ENCODE measurements around the gene OSTC. TPM values are rescaled to one million over a fixed set of nuclear protein-coding genes. Genes with fewer than 3 reads are reported as not detected.

OSTC gene
- total and polyA plus RNA-seq, 2 of the 13 experiments (the other 11 are each of a cell fraction or from before 2014, with no cell fraction given): 208 to 380 TPM

DNA sequence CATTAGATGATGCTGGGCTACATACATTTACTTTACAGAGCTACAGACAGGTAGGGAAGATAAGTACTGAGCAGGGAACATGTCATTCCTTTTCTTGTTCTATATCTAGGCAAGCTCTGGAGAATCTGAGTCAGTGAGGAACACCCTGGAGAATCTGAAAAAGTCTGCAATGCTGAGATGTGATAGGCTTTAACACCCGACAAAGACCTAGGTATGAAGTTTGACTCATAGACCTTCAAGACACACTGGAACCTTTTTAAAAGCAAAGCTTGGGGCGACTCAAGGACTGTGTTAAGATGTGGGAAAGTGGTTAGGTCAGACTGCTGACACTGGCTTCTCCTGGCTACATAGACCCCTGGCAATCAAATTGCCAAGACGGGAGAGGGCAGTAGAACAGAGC lies 42.8 kb downstream of the OSTC start:
- Histone ChIP-seq H2AFZ (ENCODE audit: low read length) (no peak overlapping the region), H3K4me1 (ENCODE audit: insufficient read depth, low read length) (0 out of 2 replicates have a peak, but pooled peaks cover 5% of the 10 kb centered on the region), H3K27me3 (ENCODE audit: control insufficient read depth in 1 of 2, insufficient read depth in 2 of 2, low read length in 2 of 2) (no peaks in the 10 kb centered on the region), H3K79me2 (ENCODE audit: insufficient read depth, low read length) (no peaks in the 10 kb centered on the region), H3K27ac (ENCODE audit: extremely low read length, insufficient read depth, low read length) (no peak overlapping the region), H3K4me3 (replicated peaks in 1 of 3; ENCODE audit: insufficient read depth in 1 of 3, low read depth in 2 of 3, low read length in 3 of 3) (no peak overlapping the region), H3K36me3 (replicated peaks in 1 of 2; ENCODE audit: control insufficient read depth in 1 of 2, insufficient read depth in 2 of 2, low read length in 2 of 2) (no peaks in the 10 kb centered on the region), H3K9me3 (ENCODE audit: low read length) (no peaks in the 10 kb centered on the region), H3K9ac (ENCODE audit: insufficient read depth, low read depth, low read length) (no peak overlapping the region), H3K4me2 (ENCODE audit: low read depth, low read length) (no peak overlapping the region), H4K20me1 (ENCODE audit: insufficient read depth, low read length) (no peaks in the 10 kb centered on the region)
- ChIA-PET CTCF (ENCODE audit: low intra/inter-chr PET ratio, low total read pairs) (no interaction called here), POLR2A (no interaction called here)
- no TSS peak for BruUV-seq (replicated peaks)
- in situ Hi-C loops (cut with HindIII; ENCODE audit: extremely low pct_ligation_motif_present, low pct_unique_long_range_greater_than_20kb): loop anchor here (25.0 kb wide), 1 partner anchor 719 kb away; no protein-coding TSS in a partner anchor
- 56% methylated on average over 3 of the region's 3 CpGs for WGBS (ENCODE audit: low lambda C conversion rate)
- ATAC-seq (no peak), DNase-seq (ENCODE audit: low spot score) (no peak), FAIRE-seq (no peak)
- intact Hi-C loops (cut with micrococcal nuclease; ENCODE audit: unreplicated experiment): no loop called here
- TF ChIP-seq ZBTB38 (CRISPR knock-in tag; IDR thresholded peaks at IDR 0.05) (no peak), SKIL (CRISPR knock-in tag; IDR thresholded peaks at IDR 0.05; ENCODE audit: borderline replicate concordance) (no peak), HOXD1 (CRISPR knock-in tag; IDR thresholded peaks at IDR 0.05) (no peak), MZF1 (CRISPR knock-in tag; IDR thresholded peaks at IDR 0.05; ENCODE audit: borderline replicate concordance) (no peak), ZNF282 (IDR thresholded peaks at IDR 0.05; ENCODE audit: partially characterized antibody) (no peak), ZNF567 (CRISPR knock-in tag; IDR thresholded peaks at IDR 0.05; ENCODE audit: borderline replicate concordance) (no peak)
- TF ChIP-seq, protein P1, sequence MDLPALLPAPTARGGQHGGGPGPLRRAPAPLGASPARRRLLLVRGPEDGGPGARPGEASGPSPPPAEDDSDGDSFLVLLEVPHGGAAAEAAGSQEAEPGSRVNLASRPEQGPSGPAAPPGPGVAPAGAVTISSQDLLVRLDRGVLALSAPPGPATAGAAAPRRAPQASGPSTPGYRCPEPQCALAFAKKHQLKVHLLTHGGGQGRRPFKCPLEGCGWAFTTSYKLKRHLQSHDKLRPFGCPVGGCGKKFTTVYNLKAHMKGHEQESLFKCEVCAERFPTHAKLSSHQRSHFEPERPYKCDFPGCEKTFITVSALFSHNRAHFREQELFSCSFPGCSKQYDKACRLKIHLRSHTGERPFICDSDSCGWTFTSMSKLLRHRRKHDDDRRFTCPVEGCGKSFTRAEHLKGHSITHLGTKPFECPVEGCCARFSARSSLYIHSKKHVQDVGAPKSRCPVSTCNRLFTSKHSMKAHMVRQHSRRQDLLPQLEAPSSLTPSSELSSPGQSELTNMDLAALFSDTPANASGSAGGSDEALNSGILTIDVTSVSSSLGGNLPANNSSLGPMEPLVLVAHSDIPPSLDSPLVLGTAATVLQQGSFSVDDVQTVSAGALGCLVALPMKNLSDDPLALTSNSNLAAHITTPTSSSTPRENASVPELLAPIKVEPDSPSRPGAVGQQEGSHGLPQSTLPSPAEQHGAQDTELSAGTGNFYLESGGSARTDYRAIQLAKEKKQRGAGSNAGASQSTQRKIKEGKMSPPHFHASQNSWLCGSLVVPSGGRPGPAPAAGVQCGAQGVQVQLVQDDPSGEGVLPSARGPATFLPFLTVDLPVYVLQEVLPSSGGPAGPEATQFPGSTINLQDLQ (CRISPR knock-in tag; IDR thresholded peaks at IDR 0.05): no peak
- TF ChIP-seq, protein P2, sequence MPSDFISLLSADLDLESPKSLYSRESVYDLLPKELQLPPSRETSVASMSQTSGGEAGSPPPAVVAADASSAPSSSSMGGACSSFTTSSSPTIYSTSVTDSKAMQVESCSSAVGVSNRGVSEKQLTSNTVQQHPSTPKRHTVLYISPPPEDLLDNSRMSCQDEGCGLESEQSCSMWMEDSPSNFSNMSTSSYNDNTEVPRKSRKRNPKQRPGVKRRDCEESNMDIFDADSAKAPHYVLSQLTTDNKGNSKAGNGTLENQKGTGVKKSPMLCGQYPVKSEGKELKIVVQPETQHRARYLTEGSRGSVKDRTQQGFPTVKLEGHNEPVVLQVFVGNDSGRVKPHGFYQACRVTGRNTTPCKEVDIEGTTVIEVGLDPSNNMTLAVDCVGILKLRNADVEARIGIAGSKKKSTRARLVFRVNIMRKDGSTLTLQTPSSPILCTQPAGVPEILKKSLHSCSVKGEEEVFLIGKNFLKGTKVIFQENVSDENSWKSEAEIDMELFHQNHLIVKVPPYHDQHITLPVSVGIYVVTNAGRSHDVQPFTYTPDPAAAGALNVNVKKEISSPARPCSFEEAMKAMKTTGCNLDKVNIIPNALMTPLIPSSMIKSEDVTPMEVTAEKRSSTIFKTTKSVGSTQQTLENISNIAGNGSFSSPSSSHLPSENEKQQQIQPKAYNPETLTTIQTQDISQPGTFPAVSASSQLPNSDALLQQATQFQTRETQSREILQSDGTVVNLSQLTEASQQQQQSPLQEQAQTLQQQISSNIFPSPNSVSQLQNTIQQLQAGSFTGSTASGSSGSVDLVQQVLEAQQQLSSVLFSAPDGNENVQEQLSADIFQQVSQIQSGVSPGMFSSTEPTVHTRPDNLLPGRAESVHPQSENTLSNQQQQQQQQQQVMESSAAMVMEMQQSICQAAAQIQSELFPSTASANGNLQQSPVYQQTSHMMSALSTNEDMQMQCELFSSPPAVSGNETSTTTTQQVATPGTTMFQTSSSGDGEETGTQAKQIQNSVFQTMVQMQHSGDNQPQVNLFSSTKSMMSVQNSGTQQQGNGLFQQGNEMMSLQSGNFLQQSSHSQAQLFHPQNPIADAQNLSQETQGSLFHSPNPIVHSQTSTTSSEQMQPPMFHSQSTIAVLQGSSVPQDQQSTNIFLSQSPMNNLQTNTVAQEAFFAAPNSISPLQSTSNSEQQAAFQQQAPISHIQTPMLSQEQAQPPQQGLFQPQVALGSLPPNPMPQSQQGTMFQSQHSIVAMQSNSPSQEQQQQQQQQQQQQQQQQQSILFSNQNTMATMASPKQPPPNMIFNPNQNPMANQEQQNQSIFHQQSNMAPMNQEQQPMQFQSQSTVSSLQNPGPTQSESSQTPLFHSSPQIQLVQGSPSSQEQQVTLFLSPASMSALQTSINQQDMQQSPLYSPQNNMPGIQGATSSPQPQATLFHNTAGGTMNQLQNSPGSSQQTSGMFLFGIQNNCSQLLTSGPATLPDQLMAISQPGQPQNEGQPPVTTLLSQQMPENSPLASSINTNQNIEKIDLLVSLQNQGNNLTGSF (CRISPR knock-in tag; IDR thresholded peaks at IDR 0.05): no peak

All from HepG2 (cell line).